Caco-2 (cell line): ENCODE measurements around the gene EEF2. TPM values are rescaled to one million over a fixed set of nuclear protein-coding genes. Genes with fewer than 3 reads are reported as not detected.

Source experiments
- BruUV-seq: library from RNA; stranded (reverse); fragments of 400-500 nt; replicated peaks from 2 replicates; lab custom pipeline; 2021; lab: Mats Ljungman, UMichigan
- CTCF ChIA-PET: fragments of 300-600 bp; sonication (Branson Sonifier 250); formaldehyde crosslinking; loops from one replicate; lab custom pipeline; 2022; ENCODE audit warnings: antibody characterized with exemption; lab: Charles Lee
- POLR2A ChIA-PET: fragments of 300-600 bp; sonication (Branson Sonifier 250); formaldehyde crosslinking; loops from one replicate; lab custom pipeline; 2022; ENCODE audit warnings: antibody characterized with exemption; lab: Charles Lee
- DNase-seq, 2 experiments: peaks; one replicate each; pipeline versions ENCODE4 v3.0.0 to v3.0.0-alpha.2; 2020 to 2022
- H3K27me3 ChIP-seq: replicated peaks from 2 replicates; pipeline ENCODE4 v1.6.0; 2011; ENCODE audit warnings: low read length; ENCODE audit not compliant: control insufficient read depth, insufficient read depth
- H3K36me3 ChIP-seq: 2 replicates; pipeline ENCODE4 v1.5.1; 2011; ENCODE audit warnings: low read length; ENCODE audit not compliant: control insufficient read depth, insufficient read depth
- H3K4me1 ChIP-seq: fragments of 250-450 bp; sonication (Bioruptor Pico); 2 replicates; pipeline ENCODE4 v1.5.1; 2020; ENCODE audit warnings: mild to moderate bottlenecking
- H3K4me3 ChIP-seq: 2 replicates; pipeline ENCODE4 v1.5.1; 2011; ENCODE audit warnings: low read depth, mild to moderate bottlenecking, control low read depth, low read length
- H3K9me3 ChIP-seq: fragments of 250-450 bp; sonication (Bioruptor Pico); 2 replicates; pipeline ENCODE4 v1.5.1; 2020; ENCODE audit warnings: mild to moderate bottlenecking, moderate library complexity
- H3K27ac Mint-ChIP-seq: one replicate; pipeline ENCODE4 v1.8.0; 2022; ENCODE audit warnings: mixed read lengths; ENCODE audit not compliant: unreplicated experiment
- H3K27me3 Mint-ChIP-seq: one replicate; pipeline ENCODE4 v1.8.0; 2022; ENCODE audit warnings: mixed read lengths; ENCODE audit not compliant: insufficient read depth, unreplicated experiment
- H3K36me3 Mint-ChIP-seq: one replicate; pipeline ENCODE4 v1.8.0; 2022; ENCODE audit warnings: mild to moderate bottlenecking, mixed read lengths; ENCODE audit not compliant: insufficient read depth, unreplicated experiment
- H3K4me1 Mint-ChIP-seq: one replicate; pipeline ENCODE4 v1.8.0; 2022; ENCODE audit warnings: low read depth, mixed read lengths; ENCODE audit not compliant: unreplicated experiment
- H3K4me3 Mint-ChIP-seq: one replicate; pipeline ENCODE4 v1.8.0; 2022; ENCODE audit warnings: mild to moderate bottlenecking, moderate library complexity, mixed read lengths; ENCODE audit not compliant: unreplicated experiment
- H3K9me3 Mint-ChIP-seq: one replicate; pipeline ENCODE4 v1.8.0; 2022; ENCODE audit warnings: mixed read lengths; ENCODE audit not compliant: unreplicated experiment
- intact Hi-C: fragments of 100-400 bp; cut with micrococcal nuclease; formaldehyde crosslinking; loops from one replicate; pipeline ENCODE4 v1.10.0; 2022; ENCODE audit not compliant: unreplicated experiment
- total RNA-seq: library from RNA; stranded (reverse); gene quantifications from 2 replicates; pipeline ENCODE4 v1.2.3, GENCODE V29; 2022
- TF ChIP-seq, protein P1 (sequence below), 2 experiments: fragments of 200-600 bp in 1 of 2; IDR thresholded peaks; 1 replicate in 1 of 2; 2 replicates in 1 of 2; pipeline versions ENCODE4 v1.5.1 to v1.8.0; 2011 to 2022; ENCODE audit warnings: antibody characterized with exemption in 1 of 2, control low read depth in 1 of 2, inconsistent platforms in 1 of 2, low read depth in 1 of 2, low read length in 1 of 2, mild to moderate bottlenecking in 1 of 2, moderate library complexity in 1 of 2; ENCODE audit not compliant: insufficient read depth in 1 of 2, severe bottlenecking in 1 of 2, unreplicated experiment in 1 of 2

Gene EEF2
- total RNA-seq, 1 experiment from 2014 or later, result 2,157 TPM

DNA sequence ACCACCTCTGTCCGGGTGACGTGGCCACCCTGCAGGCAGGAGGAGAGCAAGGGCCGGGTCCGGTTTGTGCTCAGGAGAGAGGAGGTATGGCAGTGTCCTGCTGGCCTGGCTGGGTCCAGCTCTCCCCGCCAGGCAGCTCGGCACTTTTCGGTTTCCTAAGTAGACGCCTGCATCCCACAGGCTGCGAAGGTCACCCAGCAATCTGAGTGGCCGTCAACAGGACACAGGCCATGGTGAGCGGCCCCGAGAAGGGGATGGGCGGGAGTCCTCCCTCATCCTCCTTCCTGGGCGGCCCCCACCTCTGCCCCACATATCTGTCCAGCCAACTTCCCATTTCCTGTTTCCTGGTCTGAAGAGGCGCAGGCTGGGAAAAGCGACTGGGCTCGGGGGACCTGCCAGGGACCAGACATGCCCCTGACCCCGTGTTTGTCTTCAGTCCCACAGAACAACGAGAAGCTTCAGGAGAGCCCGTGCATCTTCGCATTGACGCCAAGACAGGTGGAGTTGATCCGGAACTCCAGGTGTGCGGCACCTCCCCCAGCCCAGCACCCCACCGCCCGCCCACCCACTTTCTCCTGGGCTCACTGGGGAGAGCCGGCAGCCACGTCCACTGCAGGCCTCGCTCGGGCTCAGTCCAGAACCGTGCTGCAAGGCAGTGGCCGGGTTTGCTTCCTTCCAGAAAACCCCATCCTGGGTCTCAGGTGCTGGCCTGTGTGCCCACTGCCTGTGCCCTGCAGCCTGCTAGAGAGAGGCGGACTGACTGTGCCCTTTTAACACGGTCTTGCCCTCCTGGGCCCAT lies 38.5 kb upstream of the EEF2 start:
- Mint-ChIP-seq H3K36me3 (peaks cover 18% of the 10 kb centered on the region), H3K4me3 (no peak overlapping the region), H3K27ac (no peak overlapping the region), H3K4me1 (no peaks in the 10 kb centered on the region), H3K9me3 (no peaks in the 10 kb centered on the region), H3K27me3 (no peaks in the 10 kb centered on the region)
- ChIA-PET CTCF (no interaction called here), POLR2A (no interaction called here)
- H3K9me3 ChIP-seq, result no peaks in the 10 kb centered on the region
- intact Hi-C loops, result no loop called here
- TF ChIP-seq, protein P1, sequence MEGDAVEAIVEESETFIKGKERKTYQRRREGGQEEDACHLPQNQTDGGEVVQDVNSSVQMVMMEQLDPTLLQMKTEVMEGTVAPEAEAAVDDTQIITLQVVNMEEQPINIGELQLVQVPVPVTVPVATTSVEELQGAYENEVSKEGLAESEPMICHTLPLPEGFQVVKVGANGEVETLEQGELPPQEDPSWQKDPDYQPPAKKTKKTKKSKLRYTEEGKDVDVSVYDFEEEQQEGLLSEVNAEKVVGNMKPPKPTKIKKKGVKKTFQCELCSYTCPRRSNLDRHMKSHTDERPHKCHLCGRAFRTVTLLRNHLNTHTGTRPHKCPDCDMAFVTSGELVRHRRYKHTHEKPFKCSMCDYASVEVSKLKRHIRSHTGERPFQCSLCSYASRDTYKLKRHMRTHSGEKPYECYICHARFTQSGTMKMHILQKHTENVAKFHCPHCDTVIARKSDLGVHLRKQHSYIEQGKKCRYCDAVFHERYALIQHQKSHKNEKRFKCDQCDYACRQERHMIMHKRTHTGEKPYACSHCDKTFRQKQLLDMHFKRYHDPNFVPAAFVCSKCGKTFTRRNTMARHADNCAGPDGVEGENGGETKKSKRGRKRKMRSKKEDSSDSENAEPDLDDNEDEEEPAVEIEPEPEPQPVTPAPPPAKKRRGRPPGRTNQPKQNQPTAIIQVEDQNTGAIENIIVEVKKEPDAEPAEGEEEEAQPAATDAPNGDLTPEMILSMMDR (IDR thresholded peaks at IDR 0.05; ENCODE audit: insufficient read depth in 1 of 2, low read depth in 1 of 2, low read length in 1 of 2, severe bottlenecking in 1 of 2, unreplicated experiment in 1 of 2), result no peak
- H3K4me1 ChIP-seq, result no peaks in the 10 kb centered on the region
- no peaks in the 10 kb centered on the region for H3K27me3 ChIP-seq
- no peak overlapping the region for H3K4me3 ChIP-seq
- DNase-seq, result no peak
- no peaks in the 10 kb centered on the region; the same call in none of the 2 replicates for H3K36me3 ChIP-seq
- BruUV-seq, result no TSS peak

DNA sequence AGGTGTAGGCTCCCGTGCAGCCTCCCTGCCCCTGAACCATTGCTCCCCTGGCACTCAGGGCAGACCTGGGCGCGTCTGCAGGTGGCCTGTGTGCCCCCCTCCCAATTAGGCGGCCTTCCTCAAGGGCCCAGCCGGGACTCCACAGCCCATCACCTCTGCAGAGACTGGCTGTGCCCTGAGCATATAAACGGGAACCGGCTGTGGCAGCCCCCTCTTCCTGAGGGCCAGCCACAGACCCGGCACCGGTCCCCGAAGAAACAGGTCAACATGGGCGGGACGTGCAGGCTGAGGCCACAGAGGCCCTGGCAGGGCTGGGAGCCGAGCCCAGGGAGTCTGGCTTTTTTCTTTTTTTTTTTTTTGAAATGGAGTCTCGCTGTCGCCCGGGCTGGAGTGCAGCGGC lies 34.3 kb upstream of the EEF2 start:
- no TSS peak for BruUV-seq
- DNase-seq, result no peak
- Histone ChIP-seq H3K36me3 (no peaks in the 10 kb centered on the region; the same call in 1 of the 2 replicates), H3K4me3 (no peak overlapping the region), H3K9me3 (no peaks in the 10 kb centered on the region), H3K4me1 (no peaks in the 10 kb centered on the region), H3K27me3 (no peaks in the 10 kb centered on the region)
- TF ChIP-seq, protein P1 (IDR thresholded peaks at IDR 0.05; ENCODE audit: insufficient read depth in 1 of 2, low read depth in 1 of 2, low read length in 1 of 2, severe bottlenecking in 1 of 2, unreplicated experiment in 1 of 2), result no peak
- no peaks in the 10 kb centered on the region for H3K4me1 Mint-ChIP-seq
- H3K9me3 Mint-ChIP-seq, result no peaks in the 10 kb centered on the region
- no peaks in the 10 kb centered on the region for H3K27me3 Mint-ChIP-seq
- no peak overlapping the region for H3K4me3 Mint-ChIP-seq
- no peak overlapping the region for H3K27ac Mint-ChIP-seq
- ChIA-PET POLR2A (interaction anchor here (0.6 kb wide), 1 partner anchor 12 kb away, joined by 3 read pairs; the partner anchor contains the start of gene PIAS4), CTCF (no interaction called here)
- peaks cover 22% of the 10 kb centered on the region for H3K36me3 Mint-ChIP-seq
- intact Hi-C loops, result no loop called here

DNA sequence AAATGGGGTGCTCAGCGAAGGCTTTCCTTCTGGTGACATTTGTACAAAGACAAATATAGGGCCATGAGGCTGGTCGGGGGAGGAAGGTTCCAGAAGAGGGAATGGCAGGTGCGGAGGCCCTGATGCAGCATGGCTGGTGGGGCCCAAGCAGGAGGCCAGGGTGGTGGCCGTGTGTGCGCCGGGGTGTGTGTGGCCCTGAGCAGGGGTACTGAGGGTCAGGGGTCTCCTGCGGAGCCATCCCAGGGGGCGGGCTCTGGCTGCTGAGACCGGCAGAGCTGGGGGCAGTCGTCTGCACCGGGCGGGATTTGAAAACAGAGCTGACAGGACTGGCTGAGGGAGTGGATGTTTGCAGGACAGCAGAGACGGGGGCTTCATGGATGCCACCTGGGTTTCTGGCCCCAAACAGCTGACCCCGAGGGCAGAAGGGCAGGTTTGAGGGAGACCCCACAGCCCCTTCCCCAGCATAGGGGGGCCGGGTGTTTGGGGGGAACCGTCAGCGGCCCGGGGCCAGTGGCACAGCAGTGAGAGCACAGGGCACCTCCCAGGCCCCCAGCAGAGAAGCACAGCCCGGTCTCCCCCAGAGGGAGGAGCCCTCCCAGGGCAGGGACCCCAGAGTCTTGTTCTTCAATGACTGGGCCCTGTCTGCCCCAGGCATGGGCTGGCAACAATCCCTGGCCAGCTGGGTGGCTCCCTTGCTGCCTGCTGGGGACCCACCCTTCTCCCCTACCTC lies 33.7 kb upstream of the EEF2 start:
- Mint-ChIP-seq H3K27me3 (no peaks in the 10 kb centered on the region), H3K9me3 (no peaks in the 10 kb centered on the region), H3K4me3 (no peak overlapping the region), H3K4me1 (no peaks in the 10 kb centered on the region), H3K27ac (no peak overlapping the region), H3K36me3 (peaks cover 22% of the 10 kb centered on the region)
- no TSS peak for BruUV-seq
- no peaks in the 10 kb centered on the region for H3K27me3 ChIP-seq
- DNase-seq, result no peak
- TF ChIP-seq, protein P1 (IDR thresholded peaks at IDR 0.05; ENCODE audit: insufficient read depth in 1 of 2, low read depth in 1 of 2, low read length in 1 of 2, severe bottlenecking in 1 of 2, unreplicated experiment in 1 of 2), result no peak
- CTCF ChIA-PET, result no interaction called here
- intact Hi-C loops, result no loop called here
- H3K36me3 ChIP-seq, result peaks cover under 1% of the 10 kb centered on the region
- no peaks in the 10 kb centered on the region for H3K9me3 ChIP-seq
- no peaks in the 10 kb centered on the region for H3K4me1 ChIP-seq
- POLR2A ChIA-PET, result interaction anchor here (0.6 kb wide), 1 partner anchor 12 kb away, joined by 3 read pairs; the partner anchor contains the start of gene PIAS4
- H3K4me3 ChIP-seq, result no peak overlapping the region
